Spinal cord (tissue), 10 donors: ENCODE measurements around the gene CNOT9. TPM values are rescaled to one million over a fixed set of nuclear protein-coding genes. Genes with fewer than 3 reads are reported as not detected.

ENCODE experiments used
- DNase-seq, 6 donors: peaks; one replicate each; pipeline versions ENCODE4 v3.0.0 to v3.0.0-alpha.2; 2013 to 2015; ENCODE audit warnings: low spot score in 6 of 6, low read depth in 4 of 6
- H3K27ac ChIP-seq: one replicate; pipeline ENCODE4 v1.5.1; 2013; ENCODE audit warnings: low read depth, low read length, control low read depth
- H3K27me3 ChIP-seq: one replicate; pipeline ENCODE4 v1.6.1; 2013; ENCODE audit warnings: low read length; ENCODE audit not compliant: control insufficient read depth, insufficient read depth
- H3K36me3 ChIP-seq: one replicate; pipeline ENCODE4 v1.6.1; 2013; ENCODE audit warnings: low read length; ENCODE audit not compliant: control insufficient read depth, insufficient read depth
- H3K4me1 ChIP-seq: one replicate; pipeline ENCODE4 v1.6.1; 2013; ENCODE audit warnings: low read length; ENCODE audit not compliant: control insufficient read depth, insufficient read depth
- H3K4me3 ChIP-seq: one replicate; pipeline ENCODE4 v1.5.1; 2013; ENCODE audit warnings: low read depth, low read length, control low read depth
- H3K9me3 ChIP-seq: one replicate; pipeline ENCODE4 v1.6.1; 2013; ENCODE audit warnings: low read length; ENCODE audit not compliant: control insufficient read depth, insufficient read depth
- WGBS: methylation state at CpG from one replicate; pipeline ENCODE4 v1.1.5; 2013; ENCODE audit warnings: missing lambda C conversion rate; ENCODE audit not compliant: insufficient coverage; 5-methylcytosine and 5-hydroxymethylcytosine counted together
- polyA plus RNA-seq, 2 donors: library from polyadenylated mRNA; unstranded; fragments of 120-200 nt; gene quantifications; one replicate each; pipeline ENCODE4 v1.2.1, GENCODE V29; 2013; ENCODE audit not compliant: insufficient read length in 2 of 2
- total RNA-seq, 2 donors: library from RNA; depleted of rRNA in 1 of 2; stranded (reverse); fragments of 120-200 nt in 1 of 2; fragments of >200 nt in 1 of 2; gene quantifications; one replicate each; pipeline versions ENCODE4 v1.2.3 to v1.2.4, GENCODE V29; 2013 to 2014
- donor health status: healthy.

Gene CNOT9
- total and polyA plus RNA-seq, 4 donors, result 37.9 to 54.3 (median 50.5) TPM

- Histone ChIP-seq H3K27ac (peak overlapping the region; percentile 97), H3K4me3 (peak overlapping the region; percentile 89), H3K9me3 (no peaks in the 10 kb centered on the region), H3K36me3 (peaks cover 8% of the 10 kb centered on the region), H3K27me3 (no peaks in the 10 kb centered on the region), H3K4me1 (peaks cover 11% of the 10 kb centered on the region)
- WGBS, result 0% methylated on average over 6 of the region's 10 CpGs
- peak in 2 of 6 donors; percentile 4 to 9 for DNase-seq
Measured at GRCh38 chr2:218569661-218570500, 1.2 kb downstream of the CNOT9 start.

- peaks cover 11% of the 10 kb centered on the region for H3K4me1 ChIP-seq
- DNase-seq, result no peak
- no peak overlapping the region for H3K4me3 ChIP-seq
- H3K27ac ChIP-seq, result no peak overlapping the region
- H3K36me3 ChIP-seq, result peaks cover 9% of the 10 kb centered on the region
- H3K9me3 ChIP-seq, result no peaks in the 10 kb centered on the region
- H3K27me3 ChIP-seq, result no peaks in the 10 kb centered on the region
- WGBS, result no CpG with 5 or more reads among the region's 6 CpGs
Measured at GRCh38 chr2:218570850-218571249, 2.2 kb downstream of the CNOT9 start.

- 100% methylated on average over 4 of the region's 4 CpGs for WGBS
- H3K4me3 ChIP-seq, result no peak overlapping the region
- no peaks in the 10 kb centered on the region for H3K9me3 ChIP-seq
Measured at GRCh38 chr2:218576854-218577253, 8.2 kb downstream of the CNOT9 start.

DNA sequence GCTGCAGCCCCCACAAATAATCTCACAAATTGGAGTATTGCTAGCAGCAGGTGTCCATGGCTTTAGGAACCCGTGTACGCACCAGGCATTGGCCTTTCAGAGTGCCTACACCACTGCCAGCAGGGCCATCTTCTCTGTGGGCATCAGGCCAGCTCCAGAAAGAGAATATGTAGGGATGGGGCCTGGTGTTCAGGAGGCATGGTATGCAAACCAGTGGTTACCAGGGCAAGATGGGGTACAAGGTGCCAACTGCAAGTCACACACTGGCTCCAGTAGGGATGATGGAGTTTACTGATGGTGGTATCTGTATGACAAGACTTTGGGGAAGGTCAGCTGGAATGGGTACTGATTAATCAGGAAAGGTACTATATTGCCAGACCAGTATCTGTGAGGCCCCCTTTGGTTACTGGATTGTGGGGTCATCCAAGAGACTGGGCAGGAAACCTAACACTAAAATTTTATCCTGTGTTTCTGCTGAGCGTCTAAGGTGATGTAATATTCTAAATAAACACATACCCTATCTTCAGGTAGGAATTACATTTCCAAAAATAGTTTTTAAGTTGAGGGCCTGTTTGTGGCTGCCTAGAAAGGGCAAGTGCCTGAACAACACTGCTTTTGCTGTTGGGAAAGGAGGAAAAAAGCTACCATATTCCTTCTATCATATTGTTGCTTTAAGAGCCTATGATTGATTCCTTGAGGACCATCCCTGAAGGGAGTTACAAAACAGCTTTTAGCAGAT, 9.0 kb downstream of the CNOT9 start:
- Histone ChIP-seq H3K27me3 (no peaks in the 10 kb centered on the region), H3K27ac (no peak overlapping the region), H3K9me3 (no peaks in the 10 kb centered on the region), H3K36me3 (peaks cover 15% of the 10 kb centered on the region), H3K4me1 (no peaks in the 10 kb centered on the region), H3K4me3 (no peak overlapping the region)
- WGBS, result 90% methylated on average over 2 of the region's 3 CpGs
- no peak for DNase-seq

More at GRCh38 chr2:218576854-218577253, 8.2 kb downstream of the CNOT9 start:
- H3K4me1 ChIP-seq, result no peaks in the 10 kb centered on the region
- peaks cover 16% of the 10 kb centered on the region for H3K36me3 ChIP-seq
- no peak overlapping the region for H3K27ac ChIP-seq
- H3K27me3 ChIP-seq, result no peaks in the 10 kb centered on the region
- DNase-seq, result no peak

DNA sequence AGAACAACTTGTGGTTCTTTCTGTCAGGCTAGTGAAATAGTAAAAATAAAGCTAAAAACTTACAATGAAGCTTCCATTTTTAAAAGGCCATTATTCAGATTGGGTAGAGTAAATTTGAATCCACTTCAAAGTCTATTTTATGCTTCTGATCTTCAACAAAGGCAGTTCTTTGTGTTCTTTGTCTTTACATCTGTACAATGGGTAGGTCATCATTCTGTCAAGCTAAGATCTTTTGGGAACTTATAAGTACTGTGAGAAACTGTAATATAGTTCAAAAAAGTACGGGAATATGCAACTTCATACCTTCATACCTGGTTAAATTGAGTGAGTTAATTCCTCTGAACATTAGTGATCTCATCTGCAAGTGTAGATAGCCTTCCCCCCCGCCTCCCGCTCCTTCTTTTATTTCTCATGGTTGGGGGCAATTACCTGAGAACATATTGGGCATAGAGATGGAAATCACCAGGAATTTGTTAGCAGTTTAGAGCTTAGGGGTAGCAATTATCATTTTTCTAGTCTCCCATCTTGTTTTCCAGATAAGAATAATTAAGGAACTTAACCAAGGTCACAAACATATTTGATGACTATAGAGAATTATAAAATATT, 9.7 kb downstream of the CNOT9 start:
- peak in 1 of 6 donors; percentile 59 for DNase-seq
- Histone ChIP-seq H3K9me3 (no peaks in the 10 kb centered on the region), H3K27me3 (no peaks in the 10 kb centered on the region), H3K36me3 (peaks cover 21% of the 10 kb centered on the region), H3K4me3 (no peak overlapping the region), H3K27ac (no peak overlapping the region), H3K4me1 (no peaks in the 10 kb centered on the region)
- WGBS, result no CpG with 5 or more reads among the region's 3 CpGs

GRCh38 chr2:218582076-218582475, 13.4 kb downstream of the CNOT9 start:
- Histone ChIP-seq H3K4me1 (no peaks in the 10 kb centered on the region), H3K27ac (no peak overlapping the region), H3K36me3 (peaks cover 29% of the 10 kb centered on the region), H3K4me3 (no peak overlapping the region), H3K9me3 (no peaks in the 10 kb centered on the region), H3K27me3 (no peaks in the 10 kb centered on the region)
- no peak for DNase-seq
- WGBS, result no CpG with 5 or more reads among the region's 7 CpGs

DNA sequence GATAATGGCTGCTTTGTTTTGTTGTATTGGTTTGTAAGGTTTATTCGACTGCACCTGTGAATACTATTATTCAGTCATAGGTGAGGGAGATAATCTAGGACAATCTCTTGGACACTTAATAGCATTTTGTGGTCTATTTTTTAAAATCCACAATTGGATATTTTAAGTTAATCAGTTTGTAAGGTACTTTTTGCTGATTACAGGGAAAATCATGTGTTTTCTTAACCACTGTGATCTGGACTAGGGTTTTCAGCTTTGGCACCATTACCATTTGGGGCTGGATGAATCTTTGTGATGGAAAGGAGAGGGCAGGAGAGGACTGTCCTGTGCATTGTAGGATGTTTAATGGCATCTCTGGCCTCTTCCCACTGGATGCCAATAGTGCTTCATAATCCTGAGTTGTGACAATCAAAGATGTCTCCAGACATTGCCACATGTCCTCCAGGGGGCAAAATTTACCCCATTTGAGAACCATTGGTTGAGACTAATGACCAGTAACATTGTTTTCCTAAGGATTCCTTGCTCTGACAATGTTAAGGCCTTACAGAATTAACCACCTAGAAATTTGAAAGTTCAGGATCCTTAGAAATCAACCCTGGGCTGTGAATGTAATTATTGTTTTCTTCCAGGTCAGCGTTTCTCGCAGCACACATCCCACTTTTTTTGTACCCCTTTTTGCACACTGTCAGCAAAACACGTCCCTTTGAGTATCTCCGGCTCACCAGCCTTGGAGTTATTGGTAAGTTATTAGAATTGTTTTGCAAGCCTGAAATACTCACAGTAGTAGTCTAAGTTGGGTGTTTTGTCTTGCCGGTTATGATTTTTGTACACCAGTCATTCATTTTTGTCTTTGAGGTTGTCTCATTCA, 15.6 kb downstream of the CNOT9 start:
- DNase-seq, result no peak
- Histone ChIP-seq H3K27ac (no peak overlapping the region), H3K9me3 (no peaks in the 10 kb centered on the region), H3K4me3 (no peak overlapping the region), H3K27me3 (no peaks in the 10 kb centered on the region), H3K36me3 (peaks cover 37% of the 10 kb centered on the region), H3K4me1 (no peaks in the 10 kb centered on the region)
- WGBS, result no CpG with 5 or more reads among the region's 6 CpGs

DNA sequence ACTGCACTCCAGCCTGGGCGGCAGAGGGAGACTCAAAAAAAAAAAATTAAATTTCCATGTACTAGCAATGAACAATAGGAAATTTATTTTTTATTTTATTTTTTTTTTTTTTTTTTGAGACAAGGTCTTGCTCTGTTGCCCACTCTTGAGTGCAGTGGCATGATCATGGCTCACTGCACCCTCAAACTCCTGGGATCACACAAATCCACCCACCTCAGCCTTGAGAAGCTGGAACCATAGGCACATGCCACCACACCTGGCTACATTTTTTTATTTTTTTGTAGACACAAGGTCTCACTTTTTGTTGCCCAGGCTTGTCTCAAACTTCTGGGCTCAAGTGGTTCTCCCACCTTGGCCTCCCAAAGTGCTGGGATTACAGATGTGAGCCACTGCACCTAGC, 16.9 kb downstream of the CNOT9 start:
- no CpG with 5 or more reads among the region's 1 CpG for WGBS

GRCh38 chr2:218605432-218605831, 36.8 kb downstream of the CNOT9 start:
- Histone ChIP-seq H3K36me3 (no peaks in the 10 kb centered on the region), H3K4me1 (peaks cover 11% of the 10 kb centered on the region), H3K9me3 (no peaks in the 10 kb centered on the region), H3K27ac (no peak overlapping the region), H3K4me3 (no peak overlapping the region), H3K27me3 (no peaks in the 10 kb centered on the region)
- DNase-seq, result peak in 2 of 6 donors; percentile 44 to 74
- 73% methylated on average over 2 of the region's 2 CpGs for WGBS

More for the DNA sequence above, 16.9 kb downstream of the CNOT9 start:
- Histone ChIP-seq H3K27me3 (no peaks in the 10 kb centered on the region), H3K9me3 (no peaks in the 10 kb centered on the region), H3K4me3 (no peak overlapping the region), H3K27ac (no peak overlapping the region), H3K4me1 (no peaks in the 10 kb centered on the region), H3K36me3 (peaks cover 45% of the 10 kb centered on the region)
- no peak for DNase-seq
